Measurements from ENCODE around the gene DUS4L. TPM values are rescaled to one million over a fixed set of nuclear protein-coding genes. Genes with fewer than 3 reads are reported as not detected.

DUS4L gene
- total RNA-seq, 2 donors from 2014 or later, result 6.4 to 10.0 TPM

- no peak for DNase-seq (ENCODE audit: low spot score)
- H3K27ac Mint-ChIP-seq, result no peak overlapping the region
Observed at GRCh38 chr7:107613948-107614347, 50.2 kb downstream of the DUS4L start.

DNA sequence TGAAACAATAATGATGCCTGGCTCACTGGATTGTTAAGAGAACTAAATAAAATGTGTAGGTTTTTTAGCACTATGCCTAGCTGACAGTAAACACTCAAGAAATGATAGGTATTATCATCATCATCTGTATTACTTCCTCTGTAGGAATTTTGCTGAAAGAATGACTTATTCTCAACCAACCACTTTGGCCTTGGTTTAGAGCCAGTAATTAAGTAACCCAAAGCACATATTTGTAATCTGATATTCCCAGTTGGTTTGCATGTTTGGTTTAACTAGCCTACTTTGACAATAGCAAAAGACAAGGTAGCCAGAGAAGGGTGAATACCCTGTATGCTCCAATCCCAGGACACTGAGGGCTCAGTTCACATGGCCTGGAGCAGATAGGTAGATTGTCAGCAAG, 50.7 kb downstream of the DUS4L start:
- no peak overlapping the region for H3K4me3 Mint-ChIP-seq
- no peak overlapping the region for H3K27ac Mint-ChIP-seq
- ATAC-seq (no peak), DNase-seq (ENCODE audit: low spot score) (no peak)
- H3K4me1 Mint-ChIP-seq (ENCODE audit: low read depth in 2 of 2), result no peaks in the 10 kb centered on the region
- no peaks in the 10 kb centered on the region for H3K27me3 Mint-ChIP-seq
- H3K9me3 Mint-ChIP-seq, result no peaks in the 10 kb centered on the region
- H3K36me3 Mint-ChIP-seq, result peaks cover 10% of the 10 kb centered on the region

More at GRCh38 chr7:107613948-107614347, 50.2 kb downstream of the DUS4L start:
- Mint-ChIP-seq H3K27me3 (no peaks in the 10 kb centered on the region), H3K4me1 (ENCODE audit: low read depth in 2 of 2) (no peaks in the 10 kb centered on the region), H3K4me3 (no peak overlapping the region), H3K36me3 (peaks cover 13% of the 10 kb centered on the region), H3K9me3 (no peaks in the 10 kb centered on the region)
- no peak for ATAC-seq

DNA sequence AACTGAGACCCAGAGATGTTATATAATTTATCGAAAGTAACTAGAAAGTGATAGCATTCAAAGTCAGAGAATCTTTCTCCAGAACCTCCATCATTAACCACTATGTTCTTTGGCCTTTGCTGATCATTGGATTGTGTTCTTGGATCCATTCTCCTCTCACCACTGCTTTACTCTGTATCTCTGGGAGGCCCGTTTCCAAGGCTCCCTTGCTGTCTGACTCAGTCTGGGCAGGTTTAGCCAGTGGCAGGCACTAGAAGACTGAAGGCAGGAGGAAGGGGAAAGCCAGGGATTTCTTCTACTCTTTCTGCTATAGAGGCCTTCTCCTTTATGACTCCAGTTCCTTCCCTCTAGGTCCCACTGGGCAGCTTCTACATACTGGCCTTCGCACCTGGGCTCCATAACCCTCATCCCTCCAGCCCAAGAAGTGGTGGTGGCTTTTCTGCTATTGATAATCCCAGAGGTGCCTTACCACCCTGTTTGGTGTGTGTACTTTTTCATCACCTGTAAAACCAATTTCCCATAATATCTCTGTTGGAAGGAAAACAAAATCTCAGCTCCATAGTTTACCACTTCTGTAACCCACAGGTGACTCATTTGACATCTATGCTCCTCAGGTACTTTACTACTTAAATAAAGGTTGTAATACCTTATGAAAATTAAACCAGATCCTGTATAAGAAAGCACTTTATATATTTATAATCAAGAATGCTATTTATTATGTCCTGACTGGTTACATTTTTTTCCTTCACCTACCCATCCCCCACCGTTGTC, 52.3 kb downstream of the DUS4L start:
- Mint-ChIP-seq H3K9me3 (no peaks in the 10 kb centered on the region), H3K27ac (no peak overlapping the region), H3K4me1 (ENCODE audit: low read depth in 2 of 2) (no peaks in the 10 kb centered on the region), H3K27me3 (no peaks in the 10 kb centered on the region), H3K36me3 (peaks cover 10% of the 10 kb centered on the region), H3K4me3 (no peak overlapping the region)
- DNase-seq (ENCODE audit: low spot score), result no peak
- no peak for ATAC-seq

GRCh38 chr7:107622429-107622828, 58.7 kb downstream of the DUS4L start:
- Mint-ChIP-seq H3K27ac (no peak overlapping the region), H3K27me3 (no peaks in the 10 kb centered on the region), H3K4me1 (ENCODE audit: low read depth in 2 of 2) (no peaks in the 10 kb centered on the region), H3K36me3 (peaks cover 5% of the 10 kb centered on the region), H3K9me3 (no peaks in the 10 kb centered on the region), H3K4me3 (no peak overlapping the region)
- ATAC-seq, result peak; percentile 56 to 63
- no peak for DNase-seq (ENCODE audit: low spot score)

DNA sequence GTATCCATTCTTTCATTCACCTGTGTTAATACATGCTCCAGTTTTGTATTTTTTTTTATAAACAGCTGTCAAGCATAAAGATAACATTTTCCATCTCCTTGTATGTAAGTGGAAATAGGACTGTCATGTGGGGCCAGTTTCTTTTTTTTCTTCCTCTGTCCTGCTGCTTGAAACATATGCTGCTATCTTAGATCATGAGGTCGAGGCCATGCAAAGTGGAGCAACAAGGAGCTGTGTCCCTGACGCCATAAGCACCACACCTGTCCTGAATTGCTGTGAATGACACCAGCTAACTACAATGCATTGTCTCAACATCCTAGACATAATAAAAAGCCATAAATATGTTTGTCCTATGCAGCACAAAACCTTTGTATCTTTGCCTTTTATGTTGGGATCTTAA, 59.1 kb downstream of the DUS4L start:
- peaks cover 5% of the 10 kb centered on the region for H3K36me3 Mint-ChIP-seq
- H3K27me3 Mint-ChIP-seq, result no peaks in the 10 kb centered on the region
- ATAC-seq, result no peak
- no peaks in the 10 kb centered on the region for H3K9me3 Mint-ChIP-seq
- no peak overlapping the region for H3K4me3 Mint-ChIP-seq
- no peak for DNase-seq (ENCODE audit: low spot score)
- H3K27ac Mint-ChIP-seq, result no peak overlapping the region
- H3K4me1 Mint-ChIP-seq (ENCODE audit: low read depth in 2 of 2), result no peaks in the 10 kb centered on the region

DNA sequence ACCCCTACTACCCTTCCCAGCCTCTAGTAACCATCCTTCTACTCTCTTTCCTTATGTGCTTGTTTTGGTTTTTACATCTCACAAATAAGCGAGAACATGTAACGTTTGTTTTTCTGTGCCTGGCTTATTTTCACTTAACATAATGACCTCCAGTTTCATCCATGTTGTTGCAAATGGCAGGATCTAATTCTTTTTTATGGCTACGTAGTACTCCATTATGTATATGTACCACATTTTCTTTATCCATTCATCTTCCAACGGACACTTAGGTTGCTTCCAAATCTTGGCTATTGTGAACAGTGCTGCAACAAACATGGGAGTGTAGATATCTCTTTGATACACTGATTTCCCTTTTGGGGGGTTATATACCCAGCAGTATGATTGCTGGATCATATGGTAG, 63.2 kb downstream of the DUS4L start:
- ATAC-seq (no peak), DNase-seq (ENCODE audit: low spot score) (no peak)
- H3K4me1 Mint-ChIP-seq (ENCODE audit: low read depth in 2 of 2), result no peaks in the 10 kb centered on the region
- no peak overlapping the region for H3K4me3 Mint-ChIP-seq
- H3K27ac Mint-ChIP-seq, result no peak overlapping the region
- H3K36me3 Mint-ChIP-seq, result peaks cover 5% of the 10 kb centered on the region
- no peaks in the 10 kb centered on the region for H3K27me3 Mint-ChIP-seq
- H3K9me3 Mint-ChIP-seq, result no peaks in the 10 kb centered on the region

Other genes starting within 250 kb of the DUS4L start
- not detected for gene GPR22, start 93.9 kb upstream of the DUS4L start, total RNA-seq
- gene COG5, start 51 bp upstream of the DUS4L start, total RNA-seq, result 10 to 100 TPM; 41.0 to 56.2 TPM
- 10 to 100 TPM; 37.7 to 43.0 TPM for gene BCAP29, start 16.3 kb downstream of the DUS4L start, total RNA-seq
- gene SLC26A4, start 96.9 kb downstream of the DUS4L start, total RNA-seq, result 1 to 10 TPM in 1 of 2 donors, under 1 TPM in 1; 0.19 to 1.1 TPM
- gene CBLL1, start 180.2 kb downstream of the DUS4L start, total RNA-seq, result 10 to 100 TPM; 40.8 to 42.8 TPM
- gene SLC26A3, start 239.3 kb downstream of the DUS4L start, total RNA-seq, result not detected

Data from natural killer cell treated with Interleukin-12 subunit alpha and Interleukin-12 subunit beta and Interleukin-15 and Interleukin-18, amount 100 ng/mL, for 72 hours (primary cell).